ENCODE measurements around the gene VAV2.

Gene VAV2

GRCh38 chr9:133971981-133972941 lies 19.9 kb downstream of the VAV2 start:
- Histone ChIP-seq H3K27ac (no peak overlapping the region), H3K9ac (peak overlapping the region in 3 of 11 experiments; percentile 39 to 50 (median 47); a peak in 3 of 22 replicates), H3K4me1 (peaks cover 54 to 97% (median 87%) of the 10 kb centered on the region in 10 experiments), H4K20me1 (peaks cover 79 to 100% (median 97%) of the 10 kb centered on the region in 11 experiments; a peak in 21 of 22 replicates), H3K9me3 (replicated peaks in 1 of 11) (0 out of 22 replicates have a peak, but pooled peaks cover 0 to 2% (median 0%) of the 10 kb centered on the region in 11 experiments), H3K4me3 (no peak overlapping the region), H3K27me3 (no peaks in the 10 kb centered on the region), H3K4me2 (peak overlapping the region; percentile 79 to 96 (median 89)), H3K36me3 (no peaks in the 10 kb centered on the region)
- TF ChIP-seq Cebpa-rat (IDR thresholded peaks at IDR 0.05): no peak

- Histone ChIP-seq H3K9me3 (replicated peaks in 1 of 11) (0 out of 22 replicates have a peak, but pooled peaks cover 0 to 5% (median 0%) of the 10 kb centered on the region in 11 experiments), H3K27ac (peak overlapping the region in 3 of 11 experiments; percentile 30 to 45 (median 32); a peak in 2 of 22 replicates), H3K4me1 (peaks cover 54 to 96% (median 80%) of the 10 kb centered on the region in 10 experiments), H3K27me3 (no peaks in the 10 kb centered on the region), H4K20me1 (peaks cover 74 to 94% (median 88%) of the 10 kb centered on the region in 11 experiments; a peak in 21 of 22 replicates), H3K4me3 (no peak overlapping the region; a peak in 1 of 20 replicates), H3K36me3 (no peaks in the 10 kb centered on the region), H3K9ac (peak overlapping the region in 9 of 11 experiments; percentile 4 to 47 (median 30); a peak in 9 of 22 replicates), H3K4me2 (peak overlapping the region; percentile 55 to 96 (median 88))
- TF ChIP-seq Cebpa-rat (IDR thresholded peaks at IDR 0.05): no peak
Measured at GRCh38 chr9:133971121-133971951, 20.8 kb downstream of the VAV2 start.

GRCh38 chr9:133970581-133971058 lies 21.5 kb downstream of the VAV2 start:
- Histone ChIP-seq H3K4me3 (no peak overlapping the region), H3K27me3 (no peaks in the 10 kb centered on the region), H3K9ac (peak overlapping the region in 2 of 11 experiments; percentile 39 to 47; a peak in 2 of 22 replicates), H3K36me3 (no peaks in the 10 kb centered on the region), H4K20me1 (peaks cover 74 to 91% (median 82%) of the 10 kb centered on the region in 11 experiments; a peak in 21 of 22 replicates), H3K4me1 (peaks cover 54 to 90% (median 78%) of the 10 kb centered on the region in 10 experiments), H3K4me2 (peak overlapping the region; percentile 42 to 96 (median 88); a peak in 21 of 22 replicates), H3K9me3 (replicated peaks in 1 of 11) (peaks cover 0 to 8% (median 4%) of the 10 kb centered on the region in 11 experiments; a peak in 14 of 22 replicates), H3K27ac (no peak overlapping the region)
- no peak for TF ChIP-seq Cebpa-rat (IDR thresholded peaks at IDR 0.05)

- no peak overlapping the region for H3K27ac ChIP-seq
- H3K36me3 ChIP-seq: 0 out of 22 replicates have a peak, but pooled peaks cover 0 to 3% (median 0%) of the 10 kb centered on the region in 11 experiments
- H3K27me3 ChIP-seq: no peaks in the 10 kb centered on the region
- peak overlapping the region; percentile 42 to 96 (median 84); a peak in 21 of 22 replicates for H3K4me2 ChIP-seq
- peak overlapping the region in 1 of 11 experiments; percentile 41; a peak in 1 of 22 replicates for H3K9ac ChIP-seq
- peaks cover 4 to 15% (median 11%) of the 10 kb centered on the region in 11 experiments; a peak in 21 of 22 replicates for H3K9me3 ChIP-seq (replicated peaks in 1 of 11)
- peaks cover 54 to 83% (median 71%) of the 10 kb centered on the region in 10 experiments for H3K4me1 ChIP-seq
- H3K4me3 ChIP-seq: no peak overlapping the region
- no peak for TF ChIP-seq Cebpa-rat (IDR thresholded peaks at IDR 0.05)
- peaks cover 69 to 84% (median 75%) of the 10 kb centered on the region in 11 experiments; a peak in 21 of 22 replicates for H4K20me1 ChIP-seq
Measured at GRCh38 chr9:133969681-133970580, 22.2 kb downstream of the VAV2 start.

- H3K36me3 ChIP-seq: peaks cover 0 to 7% (median 0%) of the 10 kb centered on the region in 11 experiments; a peak in 1 of 22 replicates
- peaks cover 50 to 74% (median 63%) of the 10 kb centered on the region in 10 experiments for H3K4me1 ChIP-seq
- H3K27ac ChIP-seq: no peak overlapping the region
- peak overlapping the region in 10 of 11 experiments; percentile 71 to 96 (median 86); a peak in 19 of 22 replicates for H3K4me2 ChIP-seq
- peaks cover 12 to 24% (median 20%) of the 10 kb centered on the region in 11 experiments for H3K9me3 ChIP-seq (replicated peaks in 1 of 11)
- H4K20me1 ChIP-seq: peaks cover 60 to 76% (median 67%) of the 10 kb centered on the region in 11 experiments; a peak in 21 of 22 replicates
- H3K4me3 ChIP-seq: no peak overlapping the region
- no peak for TF ChIP-seq Cebpa-rat (IDR thresholded peaks at IDR 0.05)
- H3K27me3 ChIP-seq: no peaks in the 10 kb centered on the region
- H3K9ac ChIP-seq: no peak overlapping the region
Measured at GRCh38 chr9:133968966-133969617, 23.0 kb downstream of the VAV2 start.

GRCh38 chr9:133968428-133968827 lies 23.7 kb downstream of the VAV2 start:
- Histone ChIP-seq H3K36me3 (peaks cover 0 to 7% (median 0%) of the 10 kb centered on the region in 11 experiments; a peak in 1 of 22 replicates), H3K9ac (peak overlapping the region in 2 of 11 experiments; percentile 8 to 9; a peak in 1 of 22 replicates), H3K4me3 (no peak overlapping the region), H3K9me3 (replicated peaks in 1 of 11) (peaks cover 14 to 28% (median 21%) of the 10 kb centered on the region in 11 experiments), H3K27ac (0 out of 22 replicates have a peak overlapping the region, but pooled peaks of 1 of the 11 experiments have one; percentile 3), H3K4me2 (peak overlapping the region; percentile 27 to 96 (median 84)), H3K27me3 (no peaks in the 10 kb centered on the region), H4K20me1 (peaks cover 55 to 71% (median 61%) of the 10 kb centered on the region in 11 experiments; a peak in 21 of 22 replicates), H3K4me1 (peaks cover 43 to 68% (median 56%) of the 10 kb centered on the region in 10 experiments)
- TF ChIP-seq Cebpa-rat (IDR thresholded peaks at IDR 0.05): no peak
